SIG-M5 (cell line): ENCODE results near the gene MBD6.
A peak's percentile ranks its signal among the peaks of the same experiment; 100 is the strongest.

Experiments used
- DNase-seq: peaks from one replicate; lab custom pipeline; 2025; lab: John Stamatoyannopoulos, UW

The MBD6 gene, protein sequence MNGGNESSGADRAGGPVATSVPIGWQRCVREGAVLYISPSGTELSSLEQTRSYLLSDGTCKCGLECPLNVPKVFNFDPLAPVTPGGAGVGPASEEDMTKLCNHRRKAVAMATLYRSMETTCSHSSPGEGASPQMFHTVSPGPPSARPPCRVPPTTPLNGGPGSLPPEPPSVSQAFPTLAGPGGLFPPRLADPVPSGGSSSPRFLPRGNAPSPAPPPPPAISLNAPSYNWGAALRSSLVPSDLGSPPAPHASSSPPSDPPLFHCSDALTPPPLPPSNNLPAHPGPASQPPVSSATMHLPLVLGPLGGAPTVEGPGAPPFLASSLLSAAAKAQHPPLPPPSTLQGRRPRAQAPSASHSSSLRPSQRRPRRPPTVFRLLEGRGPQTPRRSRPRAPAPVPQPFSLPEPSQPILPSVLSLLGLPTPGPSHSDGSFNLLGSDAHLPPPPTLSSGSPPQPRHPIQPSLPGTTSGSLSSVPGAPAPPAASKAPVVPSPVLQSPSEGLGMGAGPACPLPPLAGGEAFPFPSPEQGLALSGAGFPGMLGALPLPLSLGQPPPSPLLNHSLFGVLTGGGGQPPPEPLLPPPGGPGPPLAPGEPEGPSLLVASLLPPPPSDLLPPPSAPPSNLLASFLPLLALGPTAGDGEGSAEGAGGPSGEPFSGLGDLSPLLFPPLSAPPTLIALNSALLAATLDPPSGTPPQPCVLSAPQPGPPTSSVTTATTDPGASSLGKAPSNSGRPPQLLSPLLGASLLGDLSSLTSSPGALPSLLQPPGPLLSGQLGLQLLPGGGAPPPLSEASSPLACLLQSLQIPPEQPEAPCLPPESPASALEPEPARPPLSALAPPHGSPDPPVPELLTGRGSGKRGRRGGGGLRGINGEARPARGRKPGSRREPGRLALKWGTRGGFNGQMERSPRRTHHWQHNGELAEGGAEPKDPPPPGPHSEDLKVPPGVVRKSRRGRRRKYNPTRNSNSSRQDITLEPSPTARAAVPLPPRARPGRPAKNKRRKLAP

GRCh38 chr12:57522011-57522886, at the start of gene MBD6:
TSS of gene MBD6 (plus strand) at chr12:57522824. CDS start at chr12:57524304, 1,480 bp downstream.
- peak; percentile 90 for DNase-seq

- no peak for DNase-seq
These were observed 49.2 kb upstream of the MBD6 start for GRCh38 chr12:57473392-57473791.

DNA sequence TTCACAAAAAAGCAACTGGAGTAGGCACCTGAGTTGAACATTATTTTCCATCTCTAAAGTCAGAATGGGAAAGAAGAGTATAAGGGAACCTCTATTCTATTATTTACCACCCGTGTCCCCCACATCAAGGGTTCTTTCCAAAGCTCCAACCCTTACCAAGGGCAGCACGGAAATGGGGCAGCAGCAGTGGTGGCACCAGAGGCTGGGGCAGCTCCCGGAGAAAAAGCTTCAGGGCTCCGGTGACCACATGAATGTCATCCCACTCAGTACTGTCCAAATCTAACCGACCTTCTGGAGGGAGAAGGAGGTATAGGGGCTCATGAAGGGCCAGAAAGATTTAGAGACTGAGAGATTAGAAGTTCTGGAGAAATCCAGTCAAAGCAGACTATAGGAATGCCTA, 48.7 kb upstream of the MBD6 start:
- DNase-seq: no peak

GRCh38 chr12:57474430-57474829, 48.2 kb upstream of the MBD6 start:
- no peak for DNase-seq

DNA sequence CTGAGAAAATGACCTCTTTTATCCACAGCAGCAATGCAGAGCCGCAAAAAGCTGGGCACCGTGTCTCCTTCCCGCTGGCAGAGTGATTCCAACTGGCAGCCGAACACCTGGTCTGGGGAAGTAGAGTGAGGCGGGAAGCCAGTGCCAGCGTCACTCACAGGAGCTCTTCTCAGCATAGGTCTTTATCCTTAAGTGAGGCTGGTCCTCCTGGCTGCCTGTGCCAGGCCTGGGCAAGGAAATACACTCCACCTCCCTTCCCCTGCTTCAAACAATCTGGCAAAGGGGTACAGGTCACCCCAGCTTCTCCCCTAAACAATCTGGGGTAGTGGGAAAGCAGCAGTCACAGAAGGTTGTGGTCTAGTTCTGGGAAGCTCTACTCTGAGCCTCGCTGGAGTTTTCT, 47.8 kb upstream of the MBD6 start:
- no peak for DNase-seq

GRCh38 chr12:57475271-57476161, 47.1 kb upstream of the MBD6 start:
- DNase-seq: no peak

- no peak for DNase-seq
These were observed 46.2 kb upstream of the MBD6 start for GRCh38 chr12:57476162-57476992.

DNA sequence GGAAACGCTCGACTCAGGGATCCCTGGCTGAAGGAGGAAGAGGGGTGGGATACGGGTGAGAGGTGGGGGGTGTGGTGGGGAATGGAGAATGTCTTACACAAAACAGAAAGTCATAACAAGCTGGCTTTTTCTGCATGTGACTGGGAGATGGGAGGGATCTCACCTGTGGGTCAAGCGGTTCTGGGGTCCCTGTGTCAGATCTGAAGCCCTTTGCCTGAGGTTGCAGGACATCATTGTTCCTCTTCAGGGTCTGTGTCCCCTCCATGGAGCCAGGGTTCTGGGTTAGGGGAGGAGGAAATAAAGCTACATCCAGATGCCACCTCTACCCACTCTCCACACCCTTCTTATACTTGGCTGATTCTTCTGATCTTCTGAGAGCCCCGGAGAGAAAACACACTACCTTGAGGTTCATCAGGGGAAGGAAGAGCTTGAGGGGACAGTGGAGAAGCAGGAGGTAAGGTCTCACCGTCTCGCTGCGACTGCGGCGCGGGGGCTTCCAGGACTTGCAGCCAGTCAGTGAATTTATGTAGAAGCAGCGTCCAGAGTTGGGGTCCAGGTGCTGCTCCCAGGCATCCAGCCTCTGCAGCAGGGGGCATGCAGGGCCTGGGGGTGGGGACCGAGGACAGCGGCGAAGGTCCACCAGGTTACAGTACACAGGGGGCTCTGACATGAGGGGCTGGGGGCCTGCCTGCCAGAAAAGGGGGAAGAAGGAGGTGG, 45.5 kb upstream of the MBD6 start:
- no peak for DNase-seq

- DNase-seq: no peak
These were observed 44.6 kb upstream of the MBD6 start for GRCh38 chr12:57477710-57478681.

- no peak for DNase-seq
These were observed 43.6 kb upstream of the MBD6 start for GRCh38 chr12:57479043-57479375.

GRCh38 chr12:57479376-57480115, 43.1 kb upstream of the MBD6 start, which contains the start of gene ARHGAP9:
TSS of gene ARHGAP9 (minus strand) at chr12:57479866. CDS start at chr12:57479406, 460 bp downstream.
- DNase-seq: no peak

- no peak for DNase-seq
These were observed 41.0 kb upstream of the MBD6 start for GRCh38 chr12:57481671-57482070.

GRCh38 chr12:57483466-57483865, 39.2 kb upstream of the MBD6 start:
- DNase-seq: no peak

GRCh38 chr12:57485695-57486094, 36.9 kb upstream of the MBD6 start:
- DNase-seq: no peak

- no peak for DNase-seq
These were observed 35.5 kb upstream of the MBD6 start for GRCh38 chr12:57487055-57487596.

DNA sequence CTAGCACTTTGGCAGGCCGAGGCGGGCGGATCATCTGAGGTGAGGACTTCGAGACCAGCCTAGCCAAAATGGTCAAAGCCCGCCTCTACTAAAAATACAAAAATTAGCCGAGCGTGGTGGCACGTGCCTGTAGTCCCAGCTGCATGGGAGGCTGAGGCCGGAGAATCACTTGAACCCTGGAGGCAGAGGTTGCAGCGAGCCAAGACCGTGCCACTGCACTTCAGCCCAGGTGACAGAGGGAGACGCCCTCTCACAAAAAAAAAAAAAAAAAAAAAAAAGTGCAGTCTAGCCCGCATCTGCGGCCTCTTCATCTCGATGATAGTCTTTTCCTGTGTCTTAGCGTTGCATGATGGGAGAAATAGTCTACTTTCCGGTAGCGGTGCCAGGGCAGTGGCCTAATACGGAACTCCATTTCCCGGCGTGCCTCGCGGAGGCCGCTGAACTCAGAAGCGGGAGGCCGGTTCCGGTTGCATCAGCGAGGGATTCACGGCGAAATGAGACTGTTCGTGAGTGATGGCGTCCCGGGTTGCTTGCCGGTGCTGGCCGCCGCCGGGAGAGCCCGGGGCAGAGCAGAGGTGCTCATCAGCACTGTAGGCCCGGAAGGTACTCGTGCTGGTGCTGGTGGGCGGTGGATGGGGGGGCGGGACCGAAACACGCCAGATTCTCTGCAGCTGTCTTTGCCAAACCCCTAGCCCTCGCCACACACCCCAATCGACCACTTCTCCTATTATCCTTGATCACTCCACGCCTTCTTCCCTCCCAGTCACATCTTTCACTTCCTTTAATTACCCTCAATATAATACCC, 34.8 kb upstream of the MBD6 start, which contains the start of gene MARS1:
Gene MARS1 (plus strand): TSS at position 472 of the 805 bp plus-strand sequence. CDS start 23 bp downstream, at position 495.
- peak; percentile 94 for DNase-seq
